ENCODE data around the gene ZSCAN21. TPM values are rescaled to one million over a fixed set of nuclear protein-coding genes. Genes with fewer than 3 reads are reported as not detected.

The ZSCAN21 gene
- total RNA-seq, 4 donors from 2014 or later: 0.75 to 28.7 (median 10.0) TPM

- Histone ChIP-seq H3K4me3 (no peak overlapping the region), H3K4me1 (peaks cover 0 to 9% (median 6%) of the 10 kb centered on the region in 4 donors), H3K27me3 (no peaks in the 10 kb centered on the region), H3K36me3 (peaks cover 0 to 15% (median 1%) of the 10 kb centered on the region in 4 donors), H3K9me3 (no peaks in the 10 kb centered on the region), H3K27ac (no peak overlapping the region)
- WGBS, 2 donors (ENCODE audit: low coverage in 1 of 2): 94% methylated on average over 9 of the region's 9 CpGs; no CpG with 5 or more reads in 1 of the 2 donors
- intact Hi-C loops (cut with DNase I; ENCODE audit: low total_unique reads): no loop called here
- in situ Hi-C loops (cut with MboI; ENCODE audit: low pct_ligation_motif_present in 1 of 4, low pct_unique_long_range_greater_than_20kb in 1 of 4, low sequenced_read_pairs in 3 of 4): loop anchor here in 3 of 4 donors (25.0 kb wide), 1 partner anchor 152 kb away; the partner anchor contains the start of gene TRIM4 (in 3 of the 3)
- DNase-seq: no peak
- TF ChIP-seq POLR2AphosphoS5 (IDR thresholded peaks at IDR 0.05) (no peak), EP300 (IDR thresholded peaks at IDR 0.05; ENCODE audit: low read depth) (no peak), CTCF (IDR thresholded peaks at IDR 0.05) (no peak), POLR2A (IDR thresholded peaks at IDR 0.05) (no peak)
Observed at GRCh38 chr7:100064162-100064561, 14.6 kb downstream of the ZSCAN21 start.

- H3K9me3 ChIP-seq: peaks cover 1 to 2% of the 10 kb centered on the region in 2 donors
- in situ Hi-C loops (cut with MboI; ENCODE audit: low pct_ligation_motif_present in 1 of 4, low pct_unique_long_range_greater_than_20kb in 1 of 4, low sequenced_read_pairs in 3 of 4) (loop anchor here in 3 of 4 donors (25.0 kb wide), 1 partner anchor 153 kb away; the partner anchor contains the start of gene TRIM4 (in 3 of the 3)), intact Hi-C loops (cut with DNase I; ENCODE audit: low total_unique reads) (no loop called here)
- peak overlapping the region; percentile 42 to 80 (median 64) for H3K27ac ChIP-seq
- no peak overlapping the region for H3K4me3 ChIP-seq
- no peak for DNase-seq
- no peaks in the 10 kb centered on the region for H3K27me3 ChIP-seq
- peak; percentile 70 to 92 (median 87) for TF ChIP-seq POLR2AphosphoS5 (IDR thresholded peaks at IDR 0.05)
- TF ChIP-seq CTCF (IDR thresholded peaks at IDR 0.05): no peak
- TF ChIP-seq POLR2A (IDR thresholded peaks at IDR 0.05): no peak
- TF ChIP-seq EP300 (IDR thresholded peaks at IDR 0.05; ENCODE audit: low read depth): peak; percentile 37
- peaks cover 0 to 23% (median 7%) of the 10 kb centered on the region in 4 donors for H3K36me3 ChIP-seq
- peaks cover 0 to 9% (median 6%) of the 10 kb centered on the region in 4 donors for H3K4me1 ChIP-seq
- WGBS, 2 donors (ENCODE audit: low coverage in 1 of 2): 63 to 70% methylated on average over 6 to 8 of the region's 8 CpGs
Observed at GRCh38 chr7:100065452-100066186, 16.0 kb downstream of the ZSCAN21 start.

- no peak overlapping the region for H3K4me3 ChIP-seq
- peaks cover 10 to 32% (median 20%) of the 10 kb centered on the region in 4 donors for H3K36me3 ChIP-seq
- H3K27ac ChIP-seq: no peak overlapping the region
- intact Hi-C loops (cut with DNase I; ENCODE audit: low total_unique reads): no loop called here
- H3K27me3 ChIP-seq: no peaks in the 10 kb centered on the region
- no peak for TF ChIP-seq POLR2A (IDR thresholded peaks at IDR 0.05)
- TF ChIP-seq POLR2AphosphoS5 (IDR thresholded peaks at IDR 0.05): no peak
- no peak for TF ChIP-seq EP300 (IDR thresholded peaks at IDR 0.05; ENCODE audit: low read depth)
- TF ChIP-seq CTCF (IDR thresholded peaks at IDR 0.05): no peak
- WGBS, 2 donors (ENCODE audit: low coverage in 1 of 2): 94 to 95% methylated on average over 3 to 7 of the region's 7 CpGs
- H3K4me1 ChIP-seq: peaks cover 0 to 9% (median 6%) of the 10 kb centered on the region in 4 donors
- in situ Hi-C loops (cut with MboI; ENCODE audit: low pct_ligation_motif_present in 1 of 4, low pct_unique_long_range_greater_than_20kb in 1 of 4, low sequenced_read_pairs in 3 of 4): loop anchor here in 3 of 4 donors (25.0 kb wide), 1 partner anchor 155 kb away; the partner anchor contains the start of gene TRIM4 (in 3 of the 3)
- DNase-seq: no peak
- H3K9me3 ChIP-seq: peaks cover 15% of the 10 kb centered on the region in 2 donors
Observed at GRCh38 chr7:100066953-100067352, 17.4 kb downstream of the ZSCAN21 start.

GRCh38 chr7:100069991-100070390 lies 20.4 kb downstream of the ZSCAN21 start:
- 93 to 100% methylated on average over 2 to 5 of the region's 5 CpGs for WGBS, 2 donors (ENCODE audit: low coverage in 1 of 2)
- no peak for DNase-seq
- Histone ChIP-seq H3K27me3 (no peaks in the 10 kb centered on the region), H3K9me3 (peaks cover 22 to 24% of the 10 kb centered on the region in 2 donors), H3K4me1 (peaks cover 0 to 7% (median 6%) of the 10 kb centered on the region in 4 donors), H3K27ac (no peak overlapping the region), H3K36me3 (peaks cover 10 to 56% (median 36%) of the 10 kb centered on the region in 4 donors), H3K4me3 (no peak overlapping the region)
- in situ Hi-C loops (cut with MboI; ENCODE audit: low pct_ligation_motif_present in 1 of 4, low pct_unique_long_range_greater_than_20kb in 1 of 4, low sequenced_read_pairs in 3 of 4): loop anchor here in 3 of 4 donors (10.0 to 25.0 kb wide), 2 partner anchors 75 to 158 kb away; partner anchors contain the start of gene TRIM4 (in 3 of the 3)
- no peak for TF ChIP-seq EP300 (IDR thresholded peaks at IDR 0.05; ENCODE audit: low read depth)
- no peak for TF ChIP-seq POLR2A (IDR thresholded peaks at IDR 0.05)
- no peak for TF ChIP-seq CTCF (IDR thresholded peaks at IDR 0.05)
- no peak for TF ChIP-seq POLR2AphosphoS5 (IDR thresholded peaks at IDR 0.05)
- intact Hi-C loops (cut with DNase I; ENCODE audit: low total_unique reads): no loop called here
